Panc1 (cell line): ENCODE measurements around the gene ZNF414. TPM values are rescaled to one million over a fixed set of nuclear protein-coding genes. Genes with fewer than 3 reads are reported as not detected.

Source experiments
- ATAC-seq: fragments of 200-7000 bp; cut with Tn5 transposase; 2 replicates; pipeline ENCODE4 v1.9.1; 2020; ENCODE audit warnings: mild to moderate bottlenecking, moderate library complexity
- BruUV-seq: library from RNA; stranded (reverse); fragments of 400-500 nt; replicated peaks from 2 replicates; lab custom pipeline; 2021; lab: Mats Ljungman, UMichigan
- CTCF ChIA-PET: fragments of 300-600 bp; sonication (Branson Sonifier 250); formaldehyde crosslinking; loops from one replicate; lab custom pipeline; 2022; ENCODE audit warnings: antibody characterized with exemption; lab: Charles Lee
- POLR2A ChIA-PET: fragments of 300-600 bp; sonication (Branson Sonifier 250); formaldehyde crosslinking; loops from one replicate; lab custom pipeline; 2022; ENCODE audit warnings: antibody characterized with exemption; lab: Charles Lee
- DNase-seq: peaks from one replicate; pipeline ENCODE4 v3.0.0-alpha.2; 2010; ENCODE audit warnings: low read depth, low spot score
- H3K27ac ChIP-seq: 2 replicates; pipeline ENCODE4 v1.5.1; 2011; ENCODE audit warnings: mild to moderate bottlenecking, low read length, inconsistent platforms
- H3K27me3 ChIP-seq: fragments of 200-500 bp; sonication (Bioruptor generic); 2 replicates; pipeline ENCODE4 v1.6.0; 2014; ENCODE audit warnings: low read length, inconsistent platforms; ENCODE audit not compliant: control insufficient read depth, insufficient read depth
- H3K36me3 ChIP-seq: fragments of 200-500 bp; sonication (Bioruptor generic); 2 replicates; pipeline ENCODE4 v1.5.1; 2014; ENCODE audit warnings: inconsistent platforms, mild to moderate bottlenecking, low read length, moderate library complexity; ENCODE audit not compliant: control insufficient read depth, insufficient read depth
- H3K4me1 ChIP-seq: 2 replicates; pipeline ENCODE4 v1.5.1; 2011; ENCODE audit warnings: inconsistent platforms, mild to moderate bottlenecking, low read length, moderate library complexity; ENCODE audit not compliant: control insufficient read depth, insufficient read depth
- H3K4me3 ChIP-seq, 2 experiments: 2 replicates each; pipeline ENCODE4 v1.5.1; 2011 to 2012; ENCODE audit warnings: low read depth in 2 of 2, low read length in 2 of 2, mild to moderate bottlenecking in 2 of 2, inconsistent platforms in 1 of 2, moderate library complexity in 1 of 2
- H3K9me3 ChIP-seq: fragments of 200-500 bp; sonication (Bioruptor generic); 2 replicates; pipeline ENCODE4 v1.5.1; 2014; ENCODE audit warnings: low read depth, mild to moderate bottlenecking, inconsistent platforms, low read length, moderate library complexity; ENCODE audit not compliant: control insufficient read depth, insufficient read depth
- CTCF ChIP-seq: fragments of 450-650 bp; IDR thresholded peaks from 2 replicates; pipeline ENCODE4 v1.5.1; 2017; ENCODE audit warnings: mild to moderate bottlenecking
- POLR2AphosphoS5 ChIP-seq: IDR thresholded peaks from 2 replicates; pipeline ENCODE4 v1.6.1; 2012; ENCODE audit warnings: mild to moderate bottlenecking, low read depth, low read length, moderate library complexity
- REST ChIP-seq, 2 experiments: IDR thresholded peaks; 2 replicates each; pipeline ENCODE4 v1.6.1; 2011 to 2012; ENCODE audit warnings: low read depth in 2 of 2, control low read depth in 1 of 2, low read length in 1 of 2, mild to moderate bottlenecking in 1 of 2, moderate library complexity in 1 of 2; ENCODE audit not compliant: insufficient read depth in 1 of 2
- SIN3A ChIP-seq: IDR thresholded peaks from 2 replicates; pipeline ENCODE4 v1.6.1; 2012; ENCODE audit warnings: low read depth, mild to moderate bottlenecking, low read length, moderate library complexity, borderline replicate concordance; ENCODE audit not compliant: insufficient read depth
- TCF7L2 ChIP-seq: IDR thresholded peaks from 2 replicates; pipeline ENCODE4 v1.6.1; 2011; ENCODE audit warnings: mild to moderate bottlenecking, low read depth, low read length, inconsistent platforms
- in situ Hi-C: cut with HindIII; loops from 2 replicates; pipeline ENCODE4 v1.10.0; 2016; ENCODE audit warnings: low sequenced_read_pairs, low pct_unique_long_range_greater_than_20kb
- intact Hi-C: fragments of 100-400 bp; cut with micrococcal nuclease; formaldehyde crosslinking; loops from one replicate; pipeline ENCODE4 v1.10.0; 2022; ENCODE audit not compliant: unreplicated experiment
- total RNA-seq: library from RNA; stranded (reverse); gene quantifications from one replicate; pipeline ENCODE4 v1.2.1, GENCODE V29; 2021; ENCODE audit not compliant: unreplicated experiment

Gene ZNF414
- total RNA-seq, 1 experiment from 2014 or later: 37.1 TPM

GRCh38 chr19:8481616-8482015, 32.4 kb downstream of the ZNF414 start:
- intact Hi-C loops (no loop called here), in situ Hi-C loops (no loop called here)
- no peak for TF ChIP-seq REST (IDR thresholded peaks at IDR 0.05; ENCODE audit: insufficient read depth in 1 of 2, low read depth in 2 of 2, low read length in 1 of 2)
- TF ChIP-seq CTCF: no peak
- no TSS peak for BruUV-seq
- Histone ChIP-seq H3K4me1 (no peaks in the 10 kb centered on the region), H3K27ac (no peak overlapping the region), H3K36me3 (peaks cover 8% of the 10 kb centered on the region), H3K27me3 (no peaks in the 10 kb centered on the region), H3K4me3 (no peak overlapping the region), H3K9me3 (no peaks in the 10 kb centered on the region)
- ChIA-PET POLR2A (no interaction called here), CTCF (no interaction called here)
- no peak for DNase-seq
- no peak for ATAC-seq

- no peaks in the 10 kb centered on the region for H3K4me1 ChIP-seq
- no peaks in the 10 kb centered on the region for H3K9me3 ChIP-seq
- intact Hi-C loops: no loop called here
Measured at GRCh38 chr19:8481201-8481600, 32.8 kb downstream of the ZNF414 start.

More at GRCh38 chr19:8481201-8481600, 32.8 kb downstream of the ZNF414 start:
- no peaks in the 10 kb centered on the region for H3K27me3 ChIP-seq
- peaks cover 8% of the 10 kb centered on the region for H3K36me3 ChIP-seq
- no peak overlapping the region for H3K4me3 ChIP-seq
- TF ChIP-seq REST (IDR thresholded peaks at IDR 0.05; ENCODE audit: insufficient read depth in 1 of 2, low read depth in 2 of 2, low read length in 1 of 2) (no peak), CTCF (no peak), SIN3A (no peak), TCF7L2 (no peak), POLR2AphosphoS5 (no peak)
- no peak overlapping the region for H3K27ac ChIP-seq
- DNase-seq (no peak), ATAC-seq (no peak)
- CTCF ChIA-PET: no interaction called here
- POLR2A ChIA-PET: no interaction called here
- BruUV-seq: no TSS peak
- in situ Hi-C loops: no loop called here
